ENCODE data around the gene IMPA2.
"Not testable (repeated sequence)": the region's sequence is repeated elsewhere in the genome, so short reads cannot be mapped to it uniquely, and the experiment has no call there.

Gene IMPA2

DNA sequence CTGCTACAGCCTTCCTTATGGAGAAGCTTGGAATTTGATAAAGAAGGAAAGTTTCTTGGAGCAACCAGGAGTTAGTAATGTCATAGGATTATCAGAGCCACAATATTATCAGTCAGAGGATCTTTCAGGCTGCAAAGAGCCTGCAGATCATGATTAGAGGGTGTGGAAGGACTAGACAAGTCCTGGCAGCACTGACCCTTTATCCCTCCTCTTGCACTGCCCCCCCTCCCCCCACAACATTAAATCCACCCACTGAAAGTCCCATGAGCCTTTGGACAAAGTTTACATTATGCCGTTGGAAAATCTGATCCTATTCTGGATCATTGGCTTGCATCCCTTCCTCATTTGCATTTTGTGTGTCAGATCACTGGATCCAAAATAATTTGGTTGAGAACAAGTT lies 18.7 kb upstream of the IMPA2 start:
- no peak for DNase-seq (ENCODE audit: low spot score)

DNA sequence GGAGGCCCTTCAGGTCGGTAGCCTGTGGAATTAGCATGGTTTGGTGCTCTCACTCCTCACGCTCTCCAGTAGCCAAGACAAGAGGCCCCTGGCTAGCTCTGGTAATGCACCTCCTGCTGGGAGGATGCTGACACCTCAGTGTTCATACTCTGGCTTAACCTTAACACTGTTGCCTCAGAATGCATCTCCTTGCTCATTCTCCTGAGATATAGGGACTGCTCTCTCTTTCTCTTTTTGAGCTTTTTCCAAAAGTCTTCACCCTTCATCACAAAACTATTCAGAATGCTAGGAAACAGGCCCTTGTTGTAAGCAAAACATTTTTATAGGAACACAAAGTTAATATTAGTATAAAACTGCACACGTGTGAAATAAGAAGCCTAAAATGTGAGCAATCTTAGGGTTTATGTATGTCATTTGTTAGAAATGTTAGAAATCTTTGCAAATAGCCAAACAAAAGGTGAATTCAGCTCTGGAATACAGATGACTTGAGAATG lies 17.3 kb upstream of the IMPA2 start:
- DNase-seq (ENCODE audit: low spot score): no peak

DNA sequence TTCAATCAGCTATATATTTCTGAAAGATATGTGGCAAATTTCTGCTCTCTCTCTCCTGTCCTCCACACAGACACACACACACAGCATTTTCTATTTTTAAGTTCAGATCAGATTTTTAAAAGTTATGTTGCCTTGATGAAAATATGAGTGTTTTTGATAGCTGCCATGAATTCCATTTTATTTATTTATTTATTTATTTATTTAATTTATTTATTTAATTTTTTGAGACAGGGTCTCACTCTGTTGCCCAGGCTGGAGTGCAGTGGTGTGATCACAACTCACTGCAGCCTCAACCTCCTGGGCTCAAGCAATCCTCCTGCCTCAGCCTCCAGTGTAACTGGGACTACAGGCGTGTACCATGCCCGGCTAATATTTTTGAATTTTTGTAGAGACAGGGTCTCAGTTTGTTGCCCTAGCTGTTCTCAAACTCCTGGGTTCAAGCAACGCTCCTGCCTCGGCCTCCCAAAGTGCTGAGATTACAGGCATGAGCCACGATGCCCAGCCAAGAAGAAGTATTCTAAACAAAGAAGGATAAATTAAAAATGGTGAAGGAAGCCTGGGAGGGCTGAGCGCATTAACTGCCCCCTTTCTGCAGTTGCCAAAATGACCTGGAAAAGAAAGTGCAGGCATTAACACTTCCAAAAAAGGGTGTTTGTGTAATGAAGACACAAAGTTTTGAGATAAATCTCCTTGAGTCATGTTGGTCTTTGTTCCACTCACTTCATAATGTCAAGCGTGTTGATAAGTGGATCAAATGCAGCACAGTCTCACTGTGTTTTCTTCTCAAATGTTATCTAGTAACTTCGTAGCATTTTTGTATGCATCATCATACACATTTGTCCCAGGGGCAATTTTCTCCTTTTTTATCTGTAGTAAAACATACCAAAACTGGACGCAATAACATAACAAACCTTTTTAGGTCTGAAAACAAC lies 11.1 kb upstream of the IMPA2 start:
- no peak for DNase-seq (ENCODE audit: low spot score)

- DNase-seq (ENCODE audit: low spot score): not testable (repeated sequence)
Measured at GRCh38 chr18:11970836-11971226, 10.5 kb upstream of the IMPA2 start.

DNA sequence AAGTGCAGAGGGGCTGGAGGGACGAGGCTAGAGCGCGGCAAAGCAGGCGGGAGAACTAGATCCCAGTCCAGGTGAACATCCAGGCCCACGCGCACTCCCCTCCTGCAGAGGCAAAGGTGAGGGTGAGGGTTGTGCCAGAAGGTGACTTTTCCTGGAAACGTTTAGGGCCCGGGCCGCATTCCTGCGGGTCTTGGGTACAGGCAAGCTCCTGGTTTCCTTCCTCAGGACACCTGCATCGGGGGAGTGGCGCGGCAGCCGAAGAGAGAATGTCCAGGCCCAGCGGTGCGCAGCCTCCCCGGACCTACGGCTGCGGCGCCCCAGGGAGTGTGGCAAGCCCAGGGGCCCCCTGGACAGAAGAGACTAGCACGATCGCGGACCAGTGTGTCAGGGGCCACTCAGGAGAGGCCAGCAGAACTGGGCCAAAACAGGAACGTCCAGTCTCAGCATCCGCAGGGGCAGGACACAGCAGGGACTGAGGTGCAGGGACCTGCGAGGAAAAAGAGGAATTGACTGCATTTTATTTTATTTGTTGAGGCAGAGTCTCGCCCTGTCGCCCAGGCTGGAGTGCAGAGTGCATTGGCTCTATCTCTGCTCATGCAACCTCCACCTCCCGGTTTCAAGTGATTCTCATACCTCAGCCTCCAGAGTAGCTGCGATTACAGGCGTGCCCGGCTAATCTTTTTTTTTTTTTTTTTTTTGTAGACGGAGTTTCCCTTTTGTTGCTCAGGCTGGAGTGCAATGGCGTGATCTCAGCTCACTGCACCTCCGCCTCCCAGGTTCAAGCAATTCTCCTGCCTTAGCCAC lies 8.7 kb upstream of the IMPA2 start:
- no peak for DNase-seq (ENCODE audit: low spot score)

DNA sequence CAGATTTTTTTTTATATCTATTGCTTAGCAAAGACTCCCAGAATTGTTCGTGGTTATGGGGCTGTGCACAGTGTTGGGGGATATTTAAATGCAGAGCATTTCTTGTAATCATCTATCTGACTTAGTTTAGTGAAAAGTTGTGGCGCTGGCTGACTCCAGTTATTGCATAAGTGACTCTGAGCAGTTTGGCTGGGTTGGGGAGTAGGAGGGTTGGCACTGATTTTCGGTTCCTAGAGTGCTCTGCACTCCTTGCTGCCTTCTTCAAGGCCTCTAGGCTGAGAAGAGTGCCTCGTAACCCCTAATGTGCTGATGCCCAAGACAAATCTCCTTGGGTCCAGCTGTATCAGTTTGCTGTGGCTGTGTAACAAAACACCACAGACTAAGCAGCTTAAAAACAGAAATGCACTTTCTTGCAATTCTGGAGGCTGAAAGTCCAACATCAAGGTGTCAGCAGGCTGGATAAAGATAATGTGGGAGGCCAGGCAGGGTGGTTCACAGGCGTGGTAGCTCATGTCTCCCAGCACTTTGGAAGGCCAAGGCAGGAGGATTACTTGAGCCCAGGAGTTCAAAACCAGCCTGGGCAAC lies 6.5 kb upstream of the IMPA2 start:
- no peak for DNase-seq (ENCODE audit: low spot score)

DNA sequence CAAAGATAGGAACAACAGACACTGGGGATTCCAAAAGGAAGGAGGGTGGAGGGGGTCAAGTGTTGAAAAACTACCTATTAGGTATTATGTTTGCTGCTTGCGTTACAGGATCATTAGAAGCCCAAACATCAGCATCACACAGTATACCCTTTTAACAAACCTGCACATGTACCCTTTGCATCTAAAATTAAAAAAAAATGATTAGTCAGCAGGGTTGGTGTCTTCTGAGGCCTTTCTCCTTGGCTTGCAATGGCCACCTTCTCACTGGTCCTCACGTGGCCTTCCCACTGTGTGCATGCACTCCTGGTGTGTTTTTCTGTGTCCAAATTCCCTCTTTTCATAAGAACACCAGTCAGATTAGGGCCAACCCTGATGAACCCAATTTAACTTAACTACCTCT lies 5.6 kb upstream of the IMPA2 start:
- no peak for DNase-seq (ENCODE audit: low spot score)

- DNase-seq (ENCODE audit: low spot score): no peak
Measured at GRCh38 chr18:11976315-11977152, 4.8 kb upstream of the IMPA2 start.

GRCh38 chr18:11977153-11977466 lies 4.2 kb upstream of the IMPA2 start:
- no peak for DNase-seq (ENCODE audit: low spot score)

DNA sequence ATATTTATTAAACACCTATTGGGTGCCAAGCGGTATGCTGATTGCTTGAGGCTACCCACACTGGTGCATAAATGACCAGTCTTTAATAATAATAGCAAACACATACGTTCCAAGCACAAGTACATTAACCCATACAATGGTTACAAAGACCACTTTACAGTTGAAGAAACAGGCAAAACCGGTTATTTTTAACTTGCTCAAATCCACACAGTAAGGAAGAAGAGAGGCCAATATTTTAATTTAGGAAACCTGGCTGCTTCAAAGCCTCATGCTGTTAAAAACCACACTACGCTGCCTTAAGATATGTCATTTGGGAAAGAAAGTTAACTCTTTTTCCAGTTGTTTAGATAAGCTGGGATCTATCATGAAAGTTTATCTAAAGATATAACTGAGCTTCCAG lies 2.4 kb upstream of the IMPA2 start:
- no peak for DNase-seq (ENCODE audit: low spot score)

DNA sequence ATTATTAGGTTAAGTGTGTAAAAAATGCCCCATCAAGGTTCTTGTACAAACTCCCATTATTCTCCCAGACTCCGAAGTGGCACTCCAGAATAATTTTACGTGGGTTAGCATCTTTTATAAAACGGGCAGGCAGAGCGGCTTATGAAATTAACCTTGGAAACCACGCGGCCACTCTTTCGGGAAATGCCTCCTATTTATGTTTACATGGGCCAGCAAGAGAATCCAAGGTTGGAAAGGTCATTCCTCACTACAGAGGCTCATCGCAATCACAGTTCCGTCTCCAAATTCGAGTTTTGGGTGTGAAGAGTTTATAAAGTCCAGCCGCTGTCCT lies 1.2 kb upstream of the IMPA2 start:
- DNase-seq (ENCODE audit: low spot score): no peak

GRCh38 chr18:11980494-11981191 lies 664 bp upstream of the IMPA2 start:
- DNase-seq (ENCODE audit: low spot score): peak; percentile 98

DNA sequence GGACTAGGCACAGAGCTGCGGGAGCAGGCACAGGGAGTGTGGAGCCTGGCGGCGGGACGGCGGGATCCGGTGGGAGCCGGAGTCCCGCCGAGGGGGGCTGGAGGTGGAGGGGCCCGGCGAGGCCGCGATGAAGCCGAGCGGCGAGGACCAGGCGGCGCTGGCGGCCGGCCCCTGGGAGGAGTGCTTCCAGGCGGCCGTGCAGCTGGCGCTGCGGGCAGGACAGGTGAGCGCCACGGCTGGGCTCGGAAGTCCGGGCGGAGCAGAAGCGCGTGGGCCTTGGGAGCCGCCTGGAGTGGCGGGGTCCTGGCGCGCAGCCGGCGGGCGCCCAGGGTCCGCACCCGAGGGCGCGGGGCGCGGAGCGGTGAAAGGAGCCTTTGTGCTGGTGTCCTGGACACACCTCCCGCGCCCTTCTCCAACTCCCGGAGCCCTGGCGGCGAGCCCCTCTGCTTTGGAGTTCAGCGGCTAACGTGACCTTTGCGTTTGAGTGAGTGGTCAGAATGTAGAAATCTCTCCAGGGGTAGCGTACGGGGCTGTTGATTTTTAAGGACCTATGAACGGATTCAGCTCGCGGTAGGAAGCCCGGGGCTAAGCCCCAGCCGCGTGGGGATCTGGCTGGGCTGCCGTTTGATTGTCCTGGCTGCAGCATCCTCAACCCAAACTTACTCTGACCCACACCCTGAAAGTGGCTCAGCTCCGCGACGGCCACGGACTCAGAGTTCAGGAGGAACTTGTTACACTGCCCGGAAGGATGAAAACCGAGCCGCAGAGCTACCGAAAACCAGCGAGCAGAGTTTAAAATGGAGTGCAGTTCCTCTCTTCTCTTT lies 448 bp downstream of the IMPA2 start:
- DNase-seq (ENCODE audit: low spot score): peak; percentile 58

GRCh38 chr18:11982981-11983380 lies 1.7 kb downstream of the IMPA2 start:
- DNase-seq (ENCODE audit: low spot score): no peak

DNA sequence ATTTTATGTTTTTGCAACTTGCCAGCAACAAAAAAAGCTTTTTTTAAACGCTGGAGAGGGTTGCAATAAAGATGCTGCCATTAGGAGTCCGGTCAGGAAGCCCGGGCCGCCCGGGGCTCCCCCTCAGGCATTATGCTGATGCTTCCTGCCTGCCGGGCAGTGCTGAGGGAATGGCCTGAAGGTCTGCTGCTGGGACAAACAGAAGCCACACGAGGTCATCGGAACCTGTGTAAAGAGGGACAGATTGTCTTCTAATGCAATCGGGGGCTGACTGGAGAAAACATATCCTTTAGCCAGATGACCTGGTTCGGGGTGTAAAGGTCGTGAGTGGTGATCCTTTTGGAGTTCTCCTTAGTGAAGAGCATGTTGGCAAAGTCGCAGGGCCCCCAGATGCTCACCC lies 2.3 kb downstream of the IMPA2 start:
- DNase-seq (ENCODE audit: low spot score): no peak

- no peak for DNase-seq (ENCODE audit: low spot score)
Measured at GRCh38 chr18:11984091-11984490, 2.8 kb downstream of the IMPA2 start.

DNA sequence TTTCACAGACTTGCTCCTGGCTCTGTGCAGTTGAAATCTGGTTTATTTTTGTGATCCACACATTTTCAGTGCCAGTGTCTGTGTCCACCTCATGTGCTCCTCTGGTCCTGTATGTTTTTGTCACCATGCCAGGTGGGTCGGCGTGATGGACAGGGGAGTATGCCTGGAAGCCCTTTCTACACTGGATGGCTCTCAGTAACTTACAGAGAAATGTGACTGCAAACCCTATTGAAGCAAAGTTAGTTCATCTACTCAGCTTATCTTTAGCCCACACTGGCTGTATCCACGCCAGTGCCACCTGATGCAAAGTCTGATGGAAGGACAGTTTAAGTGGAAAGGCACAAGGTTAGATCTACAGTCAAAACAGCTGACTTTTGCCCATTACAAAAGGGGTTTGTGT lies 4.3 kb downstream of the IMPA2 start:
- DNase-seq (ENCODE audit: low spot score): no peak

DNA sequence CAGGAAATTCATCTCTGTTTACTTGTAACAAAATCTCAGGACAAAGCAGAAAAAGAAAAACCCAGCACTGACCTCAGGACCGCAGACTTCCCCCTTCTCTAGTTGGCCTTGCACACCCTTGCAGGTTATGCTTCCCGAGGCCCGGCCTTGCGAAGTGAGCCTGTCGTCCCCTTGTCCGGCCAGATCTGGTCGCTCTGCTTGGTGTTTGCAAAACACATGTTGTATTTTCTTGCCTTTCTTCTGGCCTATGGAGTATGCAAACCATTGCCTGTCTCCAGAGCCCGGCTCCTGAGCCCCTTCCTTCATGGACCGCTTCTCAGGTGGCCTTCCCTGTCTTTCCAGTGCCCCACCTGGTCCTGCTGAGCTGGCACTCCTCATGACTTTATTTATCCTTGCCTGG lies 4.8 kb downstream of the IMPA2 start:
- no peak for DNase-seq (ENCODE audit: low spot score)

GRCh38 chr18:11987527-11987926 lies 6.2 kb downstream of the IMPA2 start:
- DNase-seq (ENCODE audit: low spot score): no peak

GRCh38 chr18:11989174-11989573 lies 7.9 kb downstream of the IMPA2 start:
- DNase-seq (ENCODE audit: low spot score): no peak

DNA sequence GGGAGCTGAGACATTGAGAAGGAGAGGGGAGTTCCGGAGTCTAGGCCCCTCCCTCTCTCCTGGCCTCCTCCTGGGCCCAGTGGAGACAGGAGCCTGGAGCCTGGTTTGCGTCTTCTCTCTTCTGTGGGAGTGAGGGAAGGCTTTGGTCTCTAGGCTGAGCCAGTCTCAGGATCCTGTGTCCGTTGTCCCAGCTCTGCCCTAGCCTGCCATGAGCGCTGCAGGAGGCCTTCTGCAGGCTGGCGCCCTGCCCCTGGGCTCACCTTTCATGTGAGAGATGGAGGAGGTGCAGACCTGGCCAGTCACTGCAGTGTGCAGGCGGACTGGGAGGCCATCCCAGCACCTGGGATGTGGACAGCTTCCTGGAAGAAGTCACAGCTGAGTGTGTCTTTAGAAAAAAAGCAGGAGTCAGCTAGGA lies 8.7 kb downstream of the IMPA2 start:
- DNase-seq (ENCODE audit: low spot score): peak; percentile 72
